Cerebellar cortex (tissue), 1 donor: ENCODE measurements around the gene COMT.

Experiments
- DNase-seq: peaks from one replicate; pipeline ENCODE4 v3.0.0-alpha.2; 2015; ENCODE audit warnings: low spot score

COMT gene

GRCh38 chr22:19969141-19969928, 27.8 kb downstream of the COMT start:
- DNase-seq = no peak

DNA sequence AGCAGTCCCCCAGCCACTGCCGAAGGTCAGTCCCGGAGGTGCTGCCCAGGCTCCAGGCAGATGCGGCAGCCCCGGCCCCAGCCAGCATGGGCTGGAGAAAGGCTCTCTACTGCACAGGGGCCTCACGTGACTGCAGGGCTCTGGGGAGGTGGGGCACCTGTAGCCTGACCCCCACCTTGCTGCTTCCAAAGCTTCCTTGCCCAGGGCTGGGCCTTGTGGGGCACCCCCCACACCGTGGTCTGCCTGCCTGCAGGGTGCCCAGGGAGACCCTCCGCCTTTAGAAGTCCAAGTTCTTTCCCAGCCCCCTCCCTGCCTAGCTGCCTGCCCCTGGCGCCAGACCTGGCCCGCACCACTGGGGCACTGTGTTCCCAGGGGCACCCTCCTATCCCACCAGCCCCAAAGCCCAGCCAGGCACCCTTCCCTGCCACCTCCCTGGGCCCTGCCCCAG, 28.5 kb downstream of the COMT start:
- no peak for DNase-seq

- DNase-seq = peak; percentile 73
Measured at GRCh38 chr22:19970479-19971275, 29.1 kb downstream of the COMT start.

DNA sequence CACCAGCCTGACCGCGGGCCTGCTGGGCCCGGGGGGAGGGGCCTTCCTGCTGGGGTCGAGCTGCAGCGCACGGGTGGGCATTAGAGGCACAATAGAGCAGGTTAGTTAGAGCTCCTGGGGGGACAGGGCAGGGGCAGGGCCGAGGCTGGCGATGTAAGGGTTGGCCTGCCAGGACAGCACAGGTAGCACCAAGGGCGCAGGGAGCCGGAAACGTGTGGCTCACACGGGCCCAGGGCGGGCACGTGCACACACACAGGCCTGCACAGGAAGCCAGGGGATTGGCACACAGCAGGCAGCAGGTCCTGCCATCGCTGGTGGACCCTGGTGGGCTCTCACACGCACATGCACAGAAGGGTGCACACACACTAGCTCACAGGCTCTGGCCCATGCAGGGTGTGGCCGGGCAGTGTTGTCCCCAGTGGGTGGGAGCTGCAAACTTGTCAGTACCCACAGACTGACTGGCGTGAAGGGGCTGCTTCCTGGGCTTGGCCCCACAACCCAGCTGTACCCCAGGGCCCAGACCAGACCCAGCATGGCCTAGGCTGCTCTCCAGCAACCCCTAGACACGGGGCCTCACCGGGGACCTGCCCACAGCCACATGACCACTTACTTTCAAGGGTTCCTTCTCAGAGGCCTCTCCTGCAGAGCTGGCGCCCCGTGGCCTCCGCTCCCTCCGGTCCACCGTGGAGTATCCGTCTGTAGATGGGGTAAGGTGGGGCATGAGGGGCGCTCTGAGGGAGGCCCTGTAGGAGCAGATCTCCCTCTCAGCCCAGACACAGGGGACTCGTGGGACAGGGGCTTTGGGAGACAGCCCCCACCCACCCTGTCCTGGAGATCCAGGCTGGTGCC, 29.9 kb downstream of the COMT start:
- no peak for DNase-seq

- no peak for DNase-seq
Measured at GRCh38 chr22:19972251-19972650, 30.7 kb downstream of the COMT start.

DNA sequence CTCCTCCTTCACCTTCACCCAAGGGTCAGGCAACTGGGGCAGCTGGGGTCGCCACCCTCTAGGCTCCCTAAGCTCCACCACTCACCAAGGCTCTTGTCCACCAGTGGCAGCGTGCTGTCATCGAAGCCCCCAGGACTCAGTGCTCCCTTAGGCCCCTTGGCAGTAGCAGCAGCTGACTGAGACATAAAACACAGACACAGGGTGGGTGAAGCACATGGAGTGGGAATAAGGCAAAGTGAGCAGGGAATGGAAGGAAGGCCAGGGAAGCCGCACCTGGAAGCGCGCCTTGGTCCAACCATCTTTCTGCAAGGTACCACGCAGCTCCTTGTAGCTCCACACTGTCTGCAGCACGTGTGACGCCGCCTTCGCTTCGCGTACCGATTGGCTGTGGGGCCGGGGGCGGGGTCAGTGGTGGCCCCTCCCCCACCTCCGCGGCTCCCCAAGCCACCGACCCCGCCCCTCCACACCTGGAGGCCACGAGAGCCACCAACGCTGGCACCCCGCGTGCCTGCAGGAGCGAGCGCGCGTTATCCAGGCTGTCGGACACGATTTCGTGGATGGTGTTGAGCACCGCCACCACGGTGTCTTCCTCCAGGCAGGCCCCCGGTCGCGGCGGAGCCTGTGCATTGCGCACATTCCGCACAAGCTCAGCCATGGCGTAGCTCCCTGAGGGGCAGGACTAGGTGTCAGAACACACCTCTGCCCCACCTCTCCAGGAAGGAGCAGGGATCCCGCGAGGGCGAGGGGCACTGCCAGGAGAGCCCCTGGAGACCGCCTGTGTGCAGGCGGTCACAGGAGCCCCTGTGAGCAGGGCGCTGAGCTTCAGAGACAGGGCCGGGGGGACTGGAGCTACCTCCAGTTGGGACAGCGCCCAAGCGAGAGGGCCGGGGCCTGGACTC, 31.3 kb downstream of the COMT start:
- no peak for DNase-seq

DNA sequence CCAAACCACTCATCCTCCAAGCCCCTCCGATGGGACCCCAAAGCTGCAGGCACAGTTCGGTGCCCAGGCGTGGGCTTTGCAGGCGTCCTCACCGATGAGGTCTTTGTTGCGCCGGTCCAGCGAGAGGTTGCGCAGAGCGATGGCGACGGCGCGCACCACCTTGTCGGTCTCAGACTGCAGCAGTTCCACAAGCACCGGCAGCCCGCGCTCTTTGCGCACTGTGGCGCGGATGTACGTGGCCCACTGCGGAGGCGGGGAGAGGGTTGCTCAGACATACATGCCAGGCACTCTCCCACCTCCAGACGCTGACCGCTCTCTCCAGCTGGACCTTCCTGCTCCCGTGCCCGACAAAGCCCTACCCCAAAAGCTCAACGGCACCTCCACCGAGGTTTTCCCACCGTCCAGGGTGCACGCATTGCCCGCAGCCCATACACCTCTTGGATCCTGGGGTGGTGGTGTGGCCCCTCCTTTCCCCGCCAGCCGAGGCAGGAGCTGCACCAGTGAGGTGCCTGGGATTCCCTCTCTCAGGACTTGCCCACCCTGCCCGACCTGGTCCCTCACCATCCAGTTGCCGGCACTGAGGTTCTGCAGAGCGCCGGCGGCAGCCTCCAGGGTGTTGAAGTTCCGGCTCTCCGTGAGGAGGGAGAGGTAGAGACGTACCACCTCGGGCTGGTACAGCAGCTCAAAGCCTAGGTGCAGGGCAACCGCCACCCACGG, 32.1 kb downstream of the COMT start:
- DNase-seq = no peak

DNA sequence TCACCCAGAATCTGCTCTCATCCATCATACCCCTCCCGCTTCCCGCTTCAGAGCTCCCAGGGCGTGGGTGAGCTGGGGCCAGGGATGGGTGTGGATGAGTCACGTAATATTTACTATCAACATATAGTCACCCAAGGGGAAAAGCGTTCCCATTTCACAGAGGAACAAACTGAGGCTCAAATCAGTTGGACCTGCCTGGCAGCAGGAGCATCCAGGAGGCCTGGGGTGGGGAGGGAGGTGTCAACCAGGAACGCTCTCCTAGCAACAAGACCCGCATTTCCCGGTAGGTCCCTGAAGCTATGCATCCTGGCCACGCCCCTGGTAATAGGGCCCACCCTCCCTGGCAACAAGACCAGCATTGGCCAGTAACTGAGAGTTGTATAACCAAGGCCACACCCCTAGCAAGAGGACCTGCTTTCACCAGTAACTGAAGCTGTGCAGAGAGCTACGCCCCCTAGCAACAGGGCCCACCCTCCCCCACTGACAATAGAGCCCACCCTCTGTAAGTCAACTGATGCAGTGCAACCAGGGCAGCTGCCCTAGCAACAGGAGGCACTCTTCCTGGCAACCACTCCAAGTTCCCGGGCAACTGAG, 32.8 kb downstream of the COMT start:
- DNase-seq = peak; percentile 88

DNA sequence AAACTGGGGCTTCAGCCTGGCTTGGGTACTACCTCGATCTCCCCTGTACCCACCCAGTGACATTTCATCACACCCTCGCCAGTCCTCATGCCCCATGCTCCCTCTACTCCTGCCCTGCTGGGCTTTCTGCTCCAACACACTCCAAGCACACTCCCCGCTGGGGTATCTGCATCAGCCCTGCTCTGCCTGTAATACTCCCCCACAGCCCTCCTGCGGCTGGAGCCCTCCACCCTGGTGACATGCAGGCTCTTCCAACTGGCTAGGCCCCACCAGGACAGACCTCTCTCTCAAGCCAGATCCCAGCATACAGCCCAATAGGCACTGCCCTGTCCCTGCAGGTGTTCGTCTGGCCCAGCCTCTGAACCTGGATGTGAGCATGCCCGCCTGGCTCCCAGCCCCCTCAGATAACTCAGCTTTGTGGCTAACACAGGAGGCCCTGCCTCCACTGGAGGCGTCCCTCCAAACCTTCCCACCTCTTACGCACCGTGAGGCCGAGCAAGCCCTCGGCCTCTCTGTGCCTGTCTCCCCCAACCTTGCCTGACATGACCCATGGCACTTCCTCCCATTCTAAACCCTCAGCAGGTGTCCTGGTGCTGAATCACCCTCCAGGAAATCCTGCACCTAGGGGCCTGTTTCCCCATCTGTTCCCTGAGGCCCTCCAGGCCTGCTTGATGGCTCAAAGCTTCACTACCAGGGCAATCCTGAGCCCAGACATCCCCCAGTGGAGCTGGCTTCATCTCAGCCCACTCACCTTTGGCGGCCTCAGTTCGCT, 33.5 kb downstream of the COMT start:
- DNase-seq = peak; percentile 57

GRCh38 chr22:19975707-19976035, 34.1 kb downstream of the COMT start:
- no peak for DNase-seq

DNA sequence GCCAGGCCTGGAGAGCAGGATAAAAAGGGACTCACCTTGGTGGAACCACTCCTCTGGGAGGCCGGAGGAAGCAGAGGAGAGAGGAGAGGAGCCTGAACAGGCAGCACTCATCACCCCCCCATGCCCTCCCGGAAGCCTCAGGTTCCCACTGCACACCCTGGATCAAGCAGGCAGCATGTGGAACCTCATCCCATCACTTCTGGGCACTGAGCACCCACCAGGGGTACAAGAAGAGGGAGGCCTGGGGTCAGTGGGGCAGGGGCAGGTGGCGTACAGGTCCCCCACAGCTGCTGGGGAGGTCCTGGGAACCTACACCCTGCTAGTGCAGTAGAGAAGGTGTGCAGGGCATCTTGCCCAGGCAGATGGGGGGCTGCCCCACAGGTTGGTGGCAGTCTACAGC, 35.1 kb downstream of the COMT start:
- no peak for DNase-seq

DNA sequence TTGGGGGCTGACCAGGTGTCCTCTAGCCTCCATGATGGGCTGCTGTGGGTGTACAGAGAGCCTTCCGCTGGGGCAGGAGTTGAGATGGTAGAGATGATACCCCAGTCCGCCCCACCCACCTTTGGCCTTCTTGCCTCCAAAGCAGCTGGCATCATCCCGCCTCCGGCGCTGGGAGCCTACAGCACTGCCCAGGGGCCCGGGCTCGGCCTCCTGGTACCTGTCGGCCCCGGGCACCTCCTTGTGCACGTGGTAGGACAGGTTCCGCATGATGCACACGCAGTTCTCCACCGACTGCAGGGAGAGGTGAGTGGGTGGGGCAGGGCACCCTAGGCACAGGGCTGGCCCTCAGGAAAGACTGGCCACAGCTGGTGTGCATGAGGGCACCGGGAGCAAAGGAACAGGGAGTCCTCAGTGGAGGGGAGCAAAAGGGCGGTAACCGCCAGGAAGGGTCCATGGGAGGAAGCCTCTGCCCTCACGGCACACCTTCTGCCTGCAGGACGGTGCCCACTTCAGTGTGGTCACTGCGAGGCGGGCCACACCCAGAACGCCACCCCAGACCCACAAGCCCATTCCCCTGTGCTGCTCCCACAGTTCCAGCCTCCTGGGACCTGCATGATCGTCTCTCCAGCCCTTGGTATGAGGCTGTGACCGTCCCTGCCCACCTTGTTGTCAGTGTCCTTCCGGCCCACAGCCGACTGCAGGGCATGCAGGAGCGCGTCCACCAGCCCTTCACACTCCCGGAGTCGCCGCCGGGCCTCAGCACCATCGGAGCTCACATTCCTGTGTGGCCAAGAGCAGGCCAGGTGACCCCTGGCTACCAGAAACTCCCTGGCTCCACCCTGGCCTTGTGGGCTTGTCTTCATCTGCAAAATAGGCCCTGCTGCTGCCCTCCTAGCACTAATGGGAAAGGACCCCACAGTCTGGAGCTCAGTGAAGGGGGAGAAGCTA, 36.0 kb downstream of the COMT start:
- DNase-seq = no peak

DNA sequence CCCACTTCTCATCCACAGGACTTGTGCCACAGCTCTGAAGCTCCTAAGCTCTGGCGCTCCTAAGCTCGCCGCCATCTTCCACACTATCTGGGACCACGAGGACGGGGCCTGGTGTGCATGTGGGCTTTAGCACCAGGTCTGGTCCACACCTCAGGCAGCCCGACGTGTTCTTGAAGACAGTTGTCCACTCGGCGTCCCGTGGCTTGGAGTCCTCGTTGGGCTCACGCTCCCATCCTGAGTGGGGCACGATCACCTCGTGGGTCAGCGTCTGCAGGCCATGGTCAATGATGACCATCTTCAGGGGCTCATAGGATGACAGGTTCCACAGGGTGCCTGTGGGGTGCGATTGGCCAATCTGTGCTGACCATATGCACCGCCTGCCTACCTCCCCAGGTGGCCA, 37.2 kb downstream of the COMT start:
- no peak for DNase-seq

DNA sequence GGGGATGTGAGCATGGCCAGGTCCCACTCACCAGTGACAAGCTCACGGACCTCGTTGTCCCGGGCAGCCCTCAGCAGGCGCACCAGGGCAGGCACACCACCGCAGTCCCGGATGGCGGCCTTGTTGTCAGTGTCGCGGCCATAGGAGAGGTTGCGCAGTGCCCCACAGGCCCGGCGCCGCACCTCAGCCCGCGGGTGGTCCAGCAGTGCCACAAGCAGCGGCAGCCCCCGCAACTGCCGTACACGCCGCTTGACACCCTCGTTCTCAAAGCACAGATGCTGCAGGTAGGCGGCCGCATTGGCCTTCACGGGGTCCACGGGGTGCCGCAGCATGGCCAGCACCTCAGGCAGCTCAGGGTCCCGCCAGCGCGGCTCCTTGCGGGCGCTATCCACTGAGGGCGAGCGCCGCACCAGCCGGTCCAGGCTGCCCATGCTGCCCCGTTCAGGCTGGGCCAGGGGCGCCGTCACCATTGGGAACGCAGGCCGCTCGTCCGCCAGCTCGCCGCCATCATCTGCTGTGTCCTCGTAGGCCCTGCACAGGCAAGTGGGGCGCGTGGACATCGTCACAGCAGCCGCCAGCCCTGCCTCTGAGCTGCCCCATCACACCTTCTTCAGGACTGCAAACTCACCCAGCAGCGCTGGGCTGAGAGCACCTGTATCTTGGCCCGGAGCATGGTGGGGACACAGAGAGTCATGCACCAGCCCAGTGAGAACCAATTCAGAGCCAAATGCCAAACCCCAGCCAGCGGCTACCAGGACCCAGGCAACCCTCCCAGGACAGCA, 38.3 kb downstream of the COMT start:
- DNase-seq = no peak

DNA sequence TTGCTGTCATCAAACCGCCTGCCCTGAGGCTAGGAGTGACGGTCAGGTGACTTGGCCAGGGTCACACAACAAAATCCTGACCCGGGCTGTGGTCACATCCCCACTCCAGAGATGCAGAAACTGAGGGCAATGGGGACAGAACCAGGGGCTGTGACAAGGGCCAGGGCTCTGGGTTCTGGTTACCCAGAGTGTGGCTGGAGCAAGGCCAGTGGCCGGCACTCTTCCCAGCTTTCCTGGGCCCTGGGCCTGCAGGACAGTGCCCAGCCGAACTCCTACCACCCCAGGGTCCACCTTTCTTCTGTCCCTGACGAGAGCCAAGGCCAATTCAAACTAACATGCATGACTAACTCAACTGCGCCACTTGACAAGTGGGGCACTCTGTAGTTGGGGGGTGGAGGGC, 39.2 kb downstream of the COMT start:
- DNase-seq = no peak

DNA sequence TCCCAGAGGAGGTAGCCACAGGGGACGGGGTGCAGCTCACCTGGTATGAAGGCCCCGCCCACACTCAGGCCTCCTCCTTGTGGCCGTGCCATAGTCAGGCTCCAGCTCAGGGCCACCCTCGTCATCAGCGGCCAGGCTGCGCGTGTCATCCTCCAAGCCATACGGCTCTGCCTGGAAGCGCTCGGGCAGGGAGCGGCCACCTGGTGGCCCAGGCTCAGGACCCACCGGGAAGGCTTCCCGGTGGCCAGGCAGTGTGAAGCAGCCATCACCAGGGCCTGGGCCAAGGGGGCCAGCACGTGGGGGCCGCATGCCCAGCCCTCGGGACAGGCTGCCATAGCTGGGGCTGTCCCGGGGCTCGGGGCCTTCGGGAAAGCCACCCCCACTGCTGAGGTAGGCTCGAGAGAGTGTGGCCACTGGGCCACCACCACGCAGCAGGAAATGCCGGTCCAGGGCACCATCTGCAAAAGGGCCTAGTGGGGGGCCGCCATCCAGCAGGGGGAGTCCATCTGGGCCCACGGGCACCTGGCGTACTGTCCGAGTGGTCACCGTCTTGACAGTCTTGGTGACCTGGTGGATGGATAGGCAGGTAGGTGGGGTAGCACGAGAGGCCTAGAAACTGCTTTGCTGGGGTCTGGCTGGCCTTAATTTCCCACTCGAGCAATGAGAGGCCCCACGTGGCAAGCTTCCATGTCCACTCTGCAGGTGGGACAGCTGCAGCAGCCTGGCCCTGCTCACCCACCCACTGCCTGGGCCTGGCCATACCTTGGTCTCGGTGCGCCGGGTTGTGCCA, 39.8 kb downstream of the COMT start:
- no peak for DNase-seq
